Coronary artery (tissue), 2 donors: ENCODE measurements around the gene LINC01488.

ENCODE experiments used
- DNase-seq: peaks from one replicate; pipeline ENCODE4 v3.0.0-alpha.2; 2017; ENCODE audit warnings: low spot score
- H3K27ac ChIP-seq, 2 donors: fragments of 200-600 bp; sonication (generic); one replicate each; pipeline ENCODE4 v1.5.1; 2016 to 2019
- H3K4me3 ChIP-seq: fragments of 200-600 bp; sonication (generic); 2 replicates; pipeline ENCODE4 v1.5.1; 2016; ENCODE audit warnings: mild to moderate bottlenecking, moderate library complexity
- TF ChIP-seq, protein P1 (sequence below): fragments of 200-600 bp; sonication (generic); IDR thresholded peaks from one replicate; pipeline ENCODE4 v1.5.1; 2019; ENCODE audit warnings: antibody characterized with exemption

The LINC01488 gene

DNA sequence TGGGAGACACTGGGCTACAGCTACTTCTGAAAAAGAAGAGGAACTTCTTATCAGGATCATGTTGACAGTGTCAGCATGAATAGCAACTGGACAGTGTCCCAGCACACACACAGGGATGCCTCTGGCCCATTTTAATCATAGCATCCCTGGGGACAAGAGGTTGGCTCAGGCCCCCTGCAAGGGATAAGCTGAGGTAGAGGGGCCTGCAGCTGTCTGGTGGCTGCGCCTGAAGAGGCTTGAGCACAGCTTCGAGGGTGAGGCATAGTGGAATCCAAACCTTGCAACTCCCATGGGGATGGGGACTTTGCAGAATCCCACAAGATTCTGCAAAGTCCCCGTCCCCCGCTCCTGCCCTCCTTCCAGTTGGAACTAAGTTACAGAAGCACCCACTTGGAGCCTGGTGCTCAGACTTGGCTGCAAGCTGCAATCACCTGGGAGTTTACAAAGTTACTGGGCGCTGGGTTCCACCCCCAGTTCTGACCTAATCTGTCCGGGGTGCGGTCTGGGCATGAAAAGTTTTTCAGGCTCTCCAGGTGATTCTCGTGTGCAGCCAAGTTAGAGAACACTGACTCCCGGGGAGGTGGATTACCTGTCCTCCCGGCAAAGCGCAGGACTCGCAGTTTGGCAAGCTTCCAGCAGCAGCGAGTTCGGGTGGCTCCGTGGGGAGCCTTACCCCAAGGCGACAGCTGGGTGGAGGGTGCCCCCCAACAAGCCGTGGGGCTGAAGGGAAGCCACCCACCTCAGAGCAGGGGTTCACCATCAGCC is 16.0 kb upstream of the LINC01488 start:
- H3K4me3 ChIP-seq, result no peak overlapping the region
- DNase-seq, result no peak
- TF ChIP-seq, protein P1, sequence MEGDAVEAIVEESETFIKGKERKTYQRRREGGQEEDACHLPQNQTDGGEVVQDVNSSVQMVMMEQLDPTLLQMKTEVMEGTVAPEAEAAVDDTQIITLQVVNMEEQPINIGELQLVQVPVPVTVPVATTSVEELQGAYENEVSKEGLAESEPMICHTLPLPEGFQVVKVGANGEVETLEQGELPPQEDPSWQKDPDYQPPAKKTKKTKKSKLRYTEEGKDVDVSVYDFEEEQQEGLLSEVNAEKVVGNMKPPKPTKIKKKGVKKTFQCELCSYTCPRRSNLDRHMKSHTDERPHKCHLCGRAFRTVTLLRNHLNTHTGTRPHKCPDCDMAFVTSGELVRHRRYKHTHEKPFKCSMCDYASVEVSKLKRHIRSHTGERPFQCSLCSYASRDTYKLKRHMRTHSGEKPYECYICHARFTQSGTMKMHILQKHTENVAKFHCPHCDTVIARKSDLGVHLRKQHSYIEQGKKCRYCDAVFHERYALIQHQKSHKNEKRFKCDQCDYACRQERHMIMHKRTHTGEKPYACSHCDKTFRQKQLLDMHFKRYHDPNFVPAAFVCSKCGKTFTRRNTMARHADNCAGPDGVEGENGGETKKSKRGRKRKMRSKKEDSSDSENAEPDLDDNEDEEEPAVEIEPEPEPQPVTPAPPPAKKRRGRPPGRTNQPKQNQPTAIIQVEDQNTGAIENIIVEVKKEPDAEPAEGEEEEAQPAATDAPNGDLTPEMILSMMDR, result no peak
- H3K27ac ChIP-seq, result no peak overlapping the region

DNA sequence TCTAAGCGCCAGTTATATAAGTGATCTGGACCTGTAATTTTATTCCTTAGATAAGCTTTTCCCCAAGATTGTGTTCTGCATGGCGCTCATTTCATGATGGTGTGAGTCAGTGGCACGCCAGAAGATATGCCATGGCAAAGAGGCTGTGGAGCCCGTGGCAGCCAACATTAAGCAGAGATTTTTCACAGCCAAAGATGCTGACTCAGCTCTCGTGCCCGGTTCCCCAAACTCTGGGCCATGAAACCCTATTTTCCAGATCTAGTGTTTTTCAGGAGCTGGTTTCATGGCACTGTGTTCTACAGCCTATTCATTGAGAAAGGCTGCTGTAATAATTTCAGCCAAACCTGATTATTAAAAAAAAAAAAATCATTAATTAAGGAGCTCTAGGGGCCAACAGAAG is 15.4 kb upstream of the LINC01488 start:
- Histone ChIP-seq H3K27ac (no peak overlapping the region), H3K4me3 (no peak overlapping the region)
- no peak for DNase-seq
- TF ChIP-seq, protein P1, result no peak

DNA sequence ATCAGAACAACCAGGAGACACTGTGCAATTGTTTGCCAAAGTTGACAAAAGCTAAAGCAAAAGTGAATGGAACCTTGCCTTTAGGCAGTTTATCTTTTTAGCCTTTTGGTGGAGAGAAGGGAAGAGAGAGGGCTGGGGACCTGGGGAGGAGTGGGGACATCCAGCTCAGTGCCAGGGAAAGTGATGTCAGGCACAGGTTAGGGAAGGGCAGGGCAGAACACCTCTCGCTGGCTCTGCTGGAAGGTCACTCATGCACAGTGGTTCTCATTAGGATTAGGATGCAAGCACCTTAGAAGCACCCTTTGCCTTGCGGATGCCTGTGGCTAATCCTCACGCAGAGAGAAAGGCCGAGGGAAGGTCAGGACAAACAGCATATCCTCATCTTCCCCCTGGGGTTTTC is 14.3 kb upstream of the LINC01488 start:
- TF ChIP-seq, protein P1, result no peak
- no peak overlapping the region for H3K27ac ChIP-seq

DNA sequence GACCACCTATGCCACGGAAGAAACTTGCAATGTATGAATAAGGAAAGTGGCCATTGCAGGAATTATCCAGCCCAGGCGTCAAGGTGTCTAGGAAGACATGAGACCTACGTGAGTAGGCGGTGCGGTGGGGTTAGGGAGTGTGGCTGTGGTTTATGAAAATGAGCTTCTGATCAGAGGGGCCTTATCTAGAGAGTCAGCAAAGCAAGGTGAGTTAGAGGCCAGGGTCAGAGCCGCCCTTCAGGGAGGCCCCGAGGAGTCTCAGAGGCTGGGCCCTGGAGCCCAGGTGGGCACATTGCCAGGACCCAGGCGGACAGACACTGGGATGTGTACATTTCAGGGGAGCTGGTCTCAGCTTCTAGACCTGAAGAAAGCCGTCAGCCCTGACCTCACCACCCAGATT is 13.8 kb upstream of the LINC01488 start:
- Histone ChIP-seq H3K4me3 (no peak overlapping the region), H3K27ac (no peak overlapping the region)
- TF ChIP-seq, protein P1, result no peak
- DNase-seq, result no peak

More for the DNA sequence above, 14.3 kb upstream of the LINC01488 start:
- DNase-seq, result no peak
- H3K4me3 ChIP-seq, result no peak overlapping the region

DNA sequence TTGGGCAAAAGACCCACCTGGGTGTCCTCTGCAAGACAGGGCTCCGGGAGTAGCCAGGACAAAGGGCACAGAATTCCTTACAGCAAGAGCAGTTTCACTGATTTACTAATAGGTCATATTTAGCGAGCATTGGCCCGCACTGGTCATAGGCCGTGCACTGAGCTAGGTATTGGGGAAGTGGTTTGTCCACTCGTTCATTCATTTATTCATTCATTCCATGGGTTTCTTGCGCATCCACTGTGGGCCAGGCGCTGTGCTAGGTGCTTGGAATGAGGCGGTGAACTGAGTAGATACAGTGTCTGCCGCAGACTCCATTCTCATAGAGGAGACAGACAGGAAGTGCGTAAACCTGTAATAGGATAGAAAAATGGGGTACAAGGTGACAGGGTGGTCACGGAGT is 13.2 kb upstream of the LINC01488 start:
- TF ChIP-seq, protein P1, result no peak
- no peak overlapping the region for H3K27ac ChIP-seq
- H3K4me3 ChIP-seq, result no peak overlapping the region
- DNase-seq, result no peak

DNA sequence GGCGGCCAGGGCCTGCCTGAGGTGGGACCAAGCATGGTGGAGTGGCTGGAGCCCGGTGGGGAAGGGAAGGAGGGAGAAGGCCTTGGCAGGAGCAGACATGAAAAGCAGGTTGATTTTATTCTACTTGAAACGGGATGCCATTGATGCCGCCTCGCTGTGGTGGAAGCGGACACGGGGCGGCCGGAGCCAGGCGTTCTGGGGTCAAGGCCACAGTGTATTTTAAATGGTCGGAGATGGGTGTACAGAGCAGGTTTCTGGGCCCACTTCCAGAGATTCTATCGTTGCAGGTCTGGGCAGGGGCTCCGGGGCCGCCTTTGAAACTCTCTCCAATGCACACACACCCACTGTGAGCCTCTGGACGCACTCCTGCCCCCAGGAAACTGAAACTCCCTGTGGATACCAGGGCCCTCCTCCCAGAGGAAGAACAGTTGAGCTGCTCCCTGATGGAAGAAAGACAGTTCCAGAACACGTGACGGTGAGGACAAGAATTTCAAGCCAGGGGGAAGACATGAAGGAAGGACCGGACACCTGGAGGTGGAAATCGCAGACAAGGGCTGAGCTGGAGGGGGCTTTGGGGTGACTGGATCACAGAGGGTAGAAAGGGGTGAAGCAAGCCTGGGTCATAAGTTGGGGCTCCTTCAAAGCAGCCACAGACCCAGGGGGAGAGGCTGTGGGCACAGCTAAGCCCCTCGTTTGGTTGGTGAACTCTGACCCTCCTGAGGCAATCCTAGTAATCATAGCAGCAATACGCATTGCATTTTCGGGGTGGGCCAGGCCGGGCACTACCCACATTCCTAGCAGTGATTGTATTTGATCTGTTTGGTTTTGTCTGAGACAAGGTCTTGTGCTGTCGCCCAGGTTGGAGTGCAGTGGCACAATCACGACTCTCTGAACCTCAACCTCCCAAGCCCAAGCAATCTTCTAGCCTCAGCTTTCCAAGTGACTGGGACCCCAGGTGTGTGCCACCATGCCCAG is 12.3 kb upstream of the LINC01488 start:
- TF ChIP-seq, protein P1, result no peak
- no peak overlapping the region for H3K27ac ChIP-seq
- DNase-seq, result no peak
- no peak overlapping the region for H3K4me3 ChIP-seq
